Type B pancreatic cell (in vitro differentiated cells): Measurements from ENCODE around the gene ITPA. TPM values are rescaled to one million over a fixed set of nuclear protein-coding genes. Genes with fewer than 3 reads are reported as not detected.
A peak's percentile ranks its signal among the peaks of the same experiment; 100 is the strongest.

ENCODE experiments used
- DNase-seq: peaks from one replicate; pipeline ENCODE4 v3.0.0; 2021; ENCODE audit warnings: mixed read lengths; ENCODE audit not compliant: unreplicated experiment; ENCODE audit errors: extremely low spot score
- H3K27ac Mint-ChIP-seq: 2 replicates; pipeline ENCODE4 v1.8.0; 2021; ENCODE audit warnings: mild to moderate bottlenecking, mixed read lengths
- H3K27me3 Mint-ChIP-seq: 2 replicates; pipeline ENCODE4 v1.8.0; 2021; ENCODE audit warnings: mixed read lengths
- H3K36me3 Mint-ChIP-seq: 2 replicates; pipeline ENCODE4 v1.8.0; 2021; ENCODE audit warnings: mixed read lengths
- H3K4me1 Mint-ChIP-seq: one replicate; pipeline ENCODE4 v1.8.0; 2021; ENCODE audit warnings: mixed read lengths; ENCODE audit not compliant: unreplicated experiment
- H3K4me3 Mint-ChIP-seq: 2 replicates; pipeline ENCODE4 v1.8.0; 2021; ENCODE audit warnings: mild to moderate bottlenecking, mixed read lengths
- H3K9me3 Mint-ChIP-seq: 2 replicates; pipeline ENCODE4 v1.8.0; 2021; ENCODE audit warnings: mixed read lengths
- total RNA-seq: library from RNA; stranded (reverse); gene quantifications from 2 replicates; pipeline ENCODE4 v1.2.1, GENCODE V29; 2021; ENCODE audit warnings: low replicate concordance
- TF ChIP-seq, protein P1 (sequence below): fragments of 200-600 bp; sonication (generic); conservative IDR thresholded peaks from 2 replicates; pipeline ENCODE4 v1.5.0; 2021; ENCODE audit warnings: antibody characterized with exemption, mild to moderate bottlenecking

ITPA gene
- total RNA-seq, 1 donor from 2014 or later = 59.7 TPM

- peak; percentile 79 for DNase-seq
- peaks cover 5% of the 10 kb centered on the region for H3K36me3 Mint-ChIP-seq
Measured at GRCh38 chr20:3218307-3218988, 9.2 kb downstream of the ITPA start.

GRCh38 chr20:3221398-3222226 lies 12.3 kb downstream of the ITPA start:
- no peaks in the 10 kb centered on the region for H3K9me3 Mint-ChIP-seq
- no peaks in the 10 kb centered on the region for H3K27me3 Mint-ChIP-seq
- peaks cover 5% of the 10 kb centered on the region for H3K36me3 Mint-ChIP-seq
- DNase-seq = no peak
- H3K27ac Mint-ChIP-seq = no peak overlapping the region
- H3K4me3 Mint-ChIP-seq = no peak overlapping the region
- TF ChIP-seq, protein P1, sequence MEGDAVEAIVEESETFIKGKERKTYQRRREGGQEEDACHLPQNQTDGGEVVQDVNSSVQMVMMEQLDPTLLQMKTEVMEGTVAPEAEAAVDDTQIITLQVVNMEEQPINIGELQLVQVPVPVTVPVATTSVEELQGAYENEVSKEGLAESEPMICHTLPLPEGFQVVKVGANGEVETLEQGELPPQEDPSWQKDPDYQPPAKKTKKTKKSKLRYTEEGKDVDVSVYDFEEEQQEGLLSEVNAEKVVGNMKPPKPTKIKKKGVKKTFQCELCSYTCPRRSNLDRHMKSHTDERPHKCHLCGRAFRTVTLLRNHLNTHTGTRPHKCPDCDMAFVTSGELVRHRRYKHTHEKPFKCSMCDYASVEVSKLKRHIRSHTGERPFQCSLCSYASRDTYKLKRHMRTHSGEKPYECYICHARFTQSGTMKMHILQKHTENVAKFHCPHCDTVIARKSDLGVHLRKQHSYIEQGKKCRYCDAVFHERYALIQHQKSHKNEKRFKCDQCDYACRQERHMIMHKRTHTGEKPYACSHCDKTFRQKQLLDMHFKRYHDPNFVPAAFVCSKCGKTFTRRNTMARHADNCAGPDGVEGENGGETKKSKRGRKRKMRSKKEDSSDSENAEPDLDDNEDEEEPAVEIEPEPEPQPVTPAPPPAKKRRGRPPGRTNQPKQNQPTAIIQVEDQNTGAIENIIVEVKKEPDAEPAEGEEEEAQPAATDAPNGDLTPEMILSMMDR = no peak
- H3K4me1 Mint-ChIP-seq = no peaks in the 10 kb centered on the region

More at GRCh38 chr20:3218307-3218988, 9.2 kb downstream of the ITPA start:
- TF ChIP-seq, protein P1 = peak; percentile 97
- no peaks in the 10 kb centered on the region for H3K27me3 Mint-ChIP-seq
- H3K27ac Mint-ChIP-seq = no peak overlapping the region
- no peaks in the 10 kb centered on the region for H3K4me1 Mint-ChIP-seq
- no peak overlapping the region for H3K4me3 Mint-ChIP-seq
- H3K9me3 Mint-ChIP-seq = no peaks in the 10 kb centered on the region

GRCh38 chr20:3222635-3223600 lies 13.6 kb downstream of the ITPA start:
- H3K4me3 Mint-ChIP-seq = no peak overlapping the region
- TF ChIP-seq, protein P1 = no peak
- H3K27ac Mint-ChIP-seq = no peak overlapping the region

GRCh38 chr20:3223651-3223993 lies 14.3 kb downstream of the ITPA start:
- H3K4me1 Mint-ChIP-seq = no peaks in the 10 kb centered on the region
- H3K36me3 Mint-ChIP-seq = peaks cover 5% of the 10 kb centered on the region
- TF ChIP-seq, protein P1 = no peak
- H3K4me3 Mint-ChIP-seq = no peak overlapping the region
- DNase-seq = no peak
- no peak overlapping the region for H3K27ac Mint-ChIP-seq
- H3K27me3 Mint-ChIP-seq = no peaks in the 10 kb centered on the region
- H3K9me3 Mint-ChIP-seq = no peaks in the 10 kb centered on the region

More at GRCh38 chr20:3222635-3223600, 13.6 kb downstream of the ITPA start:
- Mint-ChIP-seq H3K4me1 (no peaks in the 10 kb centered on the region), H3K9me3 (no peaks in the 10 kb centered on the region), H3K36me3 (peaks cover 5% of the 10 kb centered on the region), H3K27me3 (no peaks in the 10 kb centered on the region)
- no peak for DNase-seq

DNA sequence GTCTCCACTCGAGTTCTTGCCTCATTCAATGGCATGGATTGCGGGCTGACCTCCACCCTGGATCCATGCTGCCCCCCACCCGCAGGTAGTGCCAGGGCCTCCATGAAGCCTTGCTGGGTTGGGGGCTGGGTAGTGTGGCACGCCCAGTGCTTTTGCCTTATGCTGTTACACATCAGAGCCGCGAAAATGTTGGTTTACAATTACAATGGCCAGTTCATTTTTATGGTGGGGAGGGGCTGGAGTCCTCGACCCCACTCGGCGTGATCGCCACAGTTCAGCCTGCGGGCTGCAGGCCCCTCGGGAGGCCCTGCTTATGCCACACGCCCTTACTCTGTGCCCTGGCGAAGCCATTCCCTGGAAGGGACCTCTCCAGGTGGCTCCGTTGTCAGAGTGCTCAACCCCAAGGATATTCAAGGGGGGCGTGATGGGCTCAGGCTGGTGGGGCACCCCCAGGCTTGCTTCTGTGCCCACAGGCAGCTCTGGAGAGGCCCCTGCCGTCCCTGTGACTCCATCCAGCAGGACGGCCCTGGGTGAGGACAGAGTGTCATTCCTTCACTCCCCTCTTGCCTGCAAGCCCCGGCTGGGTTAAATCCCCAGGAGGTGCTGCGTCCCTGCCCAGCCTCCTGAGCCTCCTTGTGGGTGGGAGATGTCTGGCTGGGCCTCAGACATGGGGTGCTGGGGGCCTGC lies 14.8 kb downstream of the ITPA start:
- Mint-ChIP-seq H3K27me3 (no peaks in the 10 kb centered on the region), H3K4me1 (no peaks in the 10 kb centered on the region), H3K4me3 (no peak overlapping the region), H3K36me3 (peaks cover 5% of the 10 kb centered on the region), H3K9me3 (no peaks in the 10 kb centered on the region), H3K27ac (no peak overlapping the region)
- DNase-seq = no peak
- TF ChIP-seq, protein P1 = no peak
